HAP-1 (cell line): ENCODE data around the gene OR1Q1.
"Not testable (repeated sequence)": the region's sequence is repeated elsewhere in the genome, so short reads cannot be mapped to it uniquely, and the experiment has no call there.

Experiments used
- DNase-seq, 2 experiments: peaks; one replicate each; pipeline ENCODE4 v3.0.0-alpha.2; 2016 to 2020; ENCODE audit warnings: low spot score in 2 of 2
- H3K27me3 ChIP-seq: fragments of 250-450 bp; sonication (Bioruptor Pico); 2 replicates; pipeline ENCODE4 v1.5.1; 2020; ENCODE audit warnings: low read depth, mild to moderate bottlenecking, moderate library complexity
- H3K36me3 ChIP-seq: fragments of 250-450 bp; sonication (Bioruptor Pico); replicated peaks from 2 replicates; pipeline ENCODE4 v1.5.1; 2020; ENCODE audit warnings: mild to moderate bottlenecking
- H3K4me1 ChIP-seq: fragments of 250-450 bp; sonication (Bioruptor Pico); 2 replicates; pipeline ENCODE4 v1.5.1; 2020; ENCODE audit warnings: mild to moderate bottlenecking
- H3K4me3 ChIP-seq: fragments of 250-450 bp; sonication (Bioruptor Pico); 2 replicates; pipeline ENCODE4 v1.5.1; 2020; ENCODE audit warnings: mild to moderate bottlenecking, moderate library complexity
- H3K9me3 ChIP-seq: fragments of 250-450 bp; sonication (Bioruptor Pico); 2 replicates; pipeline ENCODE4 v1.5.1; 2020; ENCODE audit warnings: mild to moderate bottlenecking, moderate library complexity
- in situ Hi-C: fragments of 300-500 bp; cut with MboI; formaldehyde crosslinking; loops from 3 replicates; pipeline ENCODE4 v1.14.3; 2020; ENCODE audit warnings: low sequenced_read_pairs, inconsistent platforms, mixed read lengths

The OR1Q1 gene

GRCh38 chr9:122614362-122614761 is at the start of gene OR1Q1:
TSS of gene OR1Q1 (plus strand) at chr9:122614738. CDS start at chr9:122614738, 0 bp downstream.
- Histone ChIP-seq H3K4me3 (no peak within 1 kb of the TSS), H3K9me3 (no peaks in the 10 kb centered on the region), H3K36me3 (no peaks in the 10 kb centered on the region), H3K27me3 (no peaks in the 10 kb centered on the region; the same call in 1 of the 2 replicates), H3K4me1 (no peaks in the 10 kb centered on the region)
- no peak for DNase-seq
- in situ Hi-C loops = no loop called here

- H3K4me3 ChIP-seq = no peak overlapping the region
- H3K36me3 ChIP-seq = no peaks in the 10 kb centered on the region
- in situ Hi-C loops = no loop called here
- H3K27me3 ChIP-seq = 0 out of 2 replicates have a peak, but pooled peaks cover 3% of the 10 kb centered on the region
- no peak for DNase-seq
- H3K9me3 ChIP-seq = no peaks in the 10 kb centered on the region
- H3K4me1 ChIP-seq = no peaks in the 10 kb centered on the region
These were observed 46.6 kb upstream of the OR1Q1 start for GRCh38 chr9:122567901-122568300.

- in situ Hi-C loops = no loop called here
- DNase-seq = no peak
- H3K9me3 ChIP-seq = no peaks in the 10 kb centered on the region
These were observed 42.1 kb upstream of the OR1Q1 start for GRCh38 chr9:122572456-122572855.

GRCh38 chr9:122579874-122580273 is 34.7 kb upstream of the OR1Q1 start:
- Histone ChIP-seq H3K4me1 (no peaks in the 10 kb centered on the region), H3K27me3 (no peaks in the 10 kb centered on the region), H3K9me3 (no peaks in the 10 kb centered on the region), H3K36me3 (no peaks in the 10 kb centered on the region), H3K4me3 (no peak overlapping the region)
- no peak for DNase-seq
- in situ Hi-C loops = no loop called here

More at GRCh38 chr9:122572456-122572855, 42.1 kb upstream of the OR1Q1 start:
- H3K4me3 ChIP-seq = no peak overlapping the region
- no peaks in the 10 kb centered on the region for H3K27me3 ChIP-seq
- no peaks in the 10 kb centered on the region for H3K4me1 ChIP-seq
- no peaks in the 10 kb centered on the region for H3K36me3 ChIP-seq

- H3K4me1 ChIP-seq = no peaks in the 10 kb centered on the region
- H3K9me3 ChIP-seq = no peaks in the 10 kb centered on the region
- H3K27me3 ChIP-seq = no peaks in the 10 kb centered on the region
- no peaks in the 10 kb centered on the region for H3K36me3 ChIP-seq
- DNase-seq = no peak
- no peak overlapping the region for H3K4me3 ChIP-seq
- in situ Hi-C loops = no loop called here
These were observed 34.2 kb upstream of the OR1Q1 start for GRCh38 chr9:122580360-122580759.

GRCh38 chr9:122583284-122583683 is 31.3 kb upstream of the OR1Q1 start, which contains the start of gene OR1L8:
TSS of gene OR1L8 (minus strand) at chr9:122583384. CDS start at chr9:122568477, 14,907 bp downstream.
- H3K9me3 ChIP-seq, in situ Hi-C loops, H3K36me3 ChIP-seq, H3K27me3 ChIP-seq, DNase-seq, H3K4me1 ChIP-seq, H3K4me3 ChIP-seq: not testable (repeated sequence)

- Histone ChIP-seq H3K4me1 (no peaks in the 10 kb centered on the region), H3K4me3 (no peak overlapping the region), H3K36me3 (no peaks in the 10 kb centered on the region), H3K9me3 (no peaks in the 10 kb centered on the region), H3K27me3 (no peaks in the 10 kb centered on the region; the same call in 1 of the 2 replicates)
- in situ Hi-C loops = no loop called here
- no peak for DNase-seq
These were observed 8.8 kb upstream of the OR1Q1 start for GRCh38 chr9:122605691-122606090.

GRCh38 chr9:122606587-122606986 is 8.0 kb upstream of the OR1Q1 start:
- DNase-seq = no peak
- H3K9me3 ChIP-seq = no peaks in the 10 kb centered on the region
- no peaks in the 10 kb centered on the region; the same call in none of the 2 replicates for H3K27me3 ChIP-seq
- H3K4me1 ChIP-seq = no peaks in the 10 kb centered on the region
- in situ Hi-C loops = no loop called here
- no peak overlapping the region for H3K4me3 ChIP-seq
- no peaks in the 10 kb centered on the region for H3K36me3 ChIP-seq

GRCh38 chr9:122609804-122610203 is 4.7 kb upstream of the OR1Q1 start:
- Histone ChIP-seq H3K36me3 (no peaks in the 10 kb centered on the region), H3K4me1 (no peaks in the 10 kb centered on the region), H3K4me3 (no peak overlapping the region), H3K27me3 (no peaks in the 10 kb centered on the region; the same call in none of the 2 replicates), H3K9me3 (no peaks in the 10 kb centered on the region)
- DNase-seq = no peak
- in situ Hi-C loops = no loop called here

- H3K9me3 ChIP-seq = no peaks in the 10 kb centered on the region
- H3K36me3 ChIP-seq = no peaks in the 10 kb centered on the region
- no peaks in the 10 kb centered on the region; the same call in 1 of the 2 replicates for H3K27me3 ChIP-seq
- in situ Hi-C loops = no loop called here
- no peak for DNase-seq
- no peaks in the 10 kb centered on the region for H3K4me1 ChIP-seq
- no peak overlapping the region for H3K4me3 ChIP-seq
These were observed 5.5 kb downstream of the OR1Q1 start for GRCh38 chr9:122619996-122620395.

- Histone ChIP-seq H3K4me1 (no peaks in the 10 kb centered on the region), H3K9me3 (no peaks in the 10 kb centered on the region), H3K4me3 (no peak overlapping the region), H3K27me3 (no peaks in the 10 kb centered on the region), H3K36me3 (no peaks in the 10 kb centered on the region)
- no peak for DNase-seq
- in situ Hi-C loops = no loop called here
These were observed 27.7 kb downstream of the OR1Q1 start for GRCh38 chr9:122642226-122642625.

- Histone ChIP-seq H3K27me3 (peaks cover 12% of the 10 kb centered on the region), H3K4me1 (no peaks in the 10 kb centered on the region), H3K36me3 (no peaks in the 10 kb centered on the region), H3K9me3 (no peaks in the 10 kb centered on the region), H3K4me3 (no peak overlapping the region)
- DNase-seq = no peak
- in situ Hi-C loops = no loop called here
These were observed 41.8 kb downstream of the OR1Q1 start for GRCh38 chr9:122656378-122656777.

GRCh38 chr9:122657527-122657926 is 43.0 kb downstream of the OR1Q1 start, which contains the start of gene OR1B1:
TSS of gene OR1B1 (minus strand) at chr9:122657627.
- H3K27me3 ChIP-seq = peaks cover 17% of the 10 kb centered on the region
- in situ Hi-C loops = no loop called here
- no peaks in the 10 kb centered on the region for H3K4me1 ChIP-seq
- DNase-seq = no peak
- no peak within 1 kb of the TSS for H3K4me3 ChIP-seq
- no peaks in the 10 kb centered on the region for H3K9me3 ChIP-seq
- no peaks in the 10 kb centered on the region for H3K36me3 ChIP-seq

- no peaks in the 10 kb centered on the region for H3K4me1 ChIP-seq
- no peaks in the 10 kb centered on the region for H3K36me3 ChIP-seq
- no peak within 1 kb of the TSS for H3K4me3 ChIP-seq
- DNase-seq = no peak
- no peaks in the 10 kb centered on the region for H3K9me3 ChIP-seq
- H3K27me3 ChIP-seq = peaks cover 17% of the 10 kb centered on the region
- in situ Hi-C loops = no loop called here
These were observed 46.9 kb downstream of the OR1Q1 start, which contains the start of gene OR1L1 for GRCh38 chr9:122661416-122661815. TSS of gene OR1L1 (plus strand) at chr9:122661716. CDS start at chr9:122661716, 0 bp downstream.
